Fibroblast of skin of left quadriceps (primary cell): ENCODE measurements around the gene RAB38.

Source experiments
- DNase-seq, 2 experiments: peaks; one replicate each; pipeline ENCODE4 v3.0.0-alpha.2; 2013; ENCODE audit warnings: low read depth in 2 of 2

Gene RAB38

GRCh38 chr11:88174709-88175568 lies at the start of gene RAB38:
TSS of gene RAB38 (minus strand) at chr11:88175443. CDS start at chr11:88175384, 59 bp downstream.
- no peak for DNase-seq

- no peak for DNase-seq
Measured at GRCh38 chr11:88213406-88213805, 38.2 kb upstream of the RAB38 start.

DNA sequence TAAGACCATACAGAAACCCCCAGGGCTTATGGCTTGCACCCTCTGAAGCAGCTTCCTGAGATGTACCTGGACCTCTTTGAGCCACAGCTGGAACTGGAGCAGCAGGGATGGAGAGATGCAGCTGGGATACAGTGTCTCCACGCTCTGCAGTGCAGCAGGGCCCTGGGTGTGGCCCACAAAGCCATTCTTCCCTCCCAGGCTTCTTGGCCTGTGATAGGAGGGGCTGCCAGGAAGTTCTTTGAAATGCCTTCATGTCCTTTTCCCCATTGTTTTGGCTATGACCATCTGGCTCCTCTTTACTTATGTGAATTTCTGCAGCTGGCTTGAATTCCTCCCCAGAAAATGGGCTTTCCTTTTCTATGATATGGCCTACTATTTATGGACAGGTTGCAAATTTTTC lies 37.1 kb upstream of the RAB38 start:
- no peak for DNase-seq

DNA sequence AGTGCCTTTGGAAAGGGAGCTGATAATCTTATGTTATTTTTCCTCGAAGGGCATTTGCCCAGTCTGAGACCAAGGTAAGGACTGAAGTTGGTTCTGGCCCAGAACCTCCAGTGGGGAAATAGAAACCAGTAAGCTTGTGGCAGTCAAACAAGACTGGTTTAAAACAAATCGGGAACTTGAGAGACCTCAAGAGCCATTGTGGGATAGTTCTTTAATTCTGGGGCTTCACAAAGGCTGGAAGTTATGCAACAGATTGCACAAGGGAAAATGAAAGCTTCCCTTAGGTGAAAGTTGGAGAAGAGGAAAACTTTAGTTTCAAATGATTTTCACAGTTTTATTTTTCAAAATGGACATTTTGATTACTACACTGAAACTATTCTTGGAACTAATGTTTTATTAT lies 33.5 kb upstream of the RAB38 start:
- no peak for DNase-seq

DNA sequence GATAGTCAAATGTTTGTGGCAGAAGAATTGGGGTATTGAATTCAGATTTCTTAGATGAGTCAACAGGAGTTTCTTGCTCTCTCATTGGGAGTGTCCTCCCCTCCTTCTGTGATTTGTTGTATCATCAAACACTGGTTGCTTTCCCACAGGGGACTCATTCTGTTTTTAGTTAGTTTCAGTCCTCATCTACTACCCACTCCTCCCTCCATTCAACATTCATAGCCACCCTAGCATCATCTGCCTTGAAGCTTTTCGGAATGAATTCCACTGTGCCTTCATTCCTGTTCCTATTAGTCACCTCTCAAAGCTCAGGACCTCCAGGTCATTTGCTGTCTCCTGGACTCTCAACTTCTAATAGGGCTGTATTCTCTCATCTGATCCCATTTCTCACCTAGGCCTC lies 31.5 kb upstream of the RAB38 start:
- DNase-seq, result no peak

GRCh38 chr11:88204353-88204752 lies 29.1 kb upstream of the RAB38 start:
- DNase-seq, result no peak

DNA sequence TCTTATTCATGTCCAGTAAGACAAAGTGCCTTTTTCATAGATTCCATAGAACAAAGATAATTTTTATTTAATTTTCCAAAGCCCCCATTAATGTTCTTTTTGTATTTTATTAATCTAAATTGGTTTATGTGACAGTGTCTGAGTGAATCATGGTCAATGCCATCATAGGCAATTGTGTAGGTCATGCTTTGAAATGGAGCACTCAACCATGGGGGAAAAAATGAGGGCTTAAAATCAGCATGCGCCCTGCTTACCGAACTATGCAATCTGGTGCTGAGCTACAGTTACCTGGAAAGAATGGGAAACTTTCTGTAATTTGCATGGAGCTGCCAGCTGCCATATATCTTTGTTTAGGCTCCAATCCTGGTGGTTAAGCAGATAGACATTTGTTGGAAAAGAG lies 28.4 kb upstream of the RAB38 start:
- DNase-seq, result no peak

- no peak for DNase-seq
Measured at GRCh38 chr11:88202498-88202897, 27.3 kb upstream of the RAB38 start.

DNA sequence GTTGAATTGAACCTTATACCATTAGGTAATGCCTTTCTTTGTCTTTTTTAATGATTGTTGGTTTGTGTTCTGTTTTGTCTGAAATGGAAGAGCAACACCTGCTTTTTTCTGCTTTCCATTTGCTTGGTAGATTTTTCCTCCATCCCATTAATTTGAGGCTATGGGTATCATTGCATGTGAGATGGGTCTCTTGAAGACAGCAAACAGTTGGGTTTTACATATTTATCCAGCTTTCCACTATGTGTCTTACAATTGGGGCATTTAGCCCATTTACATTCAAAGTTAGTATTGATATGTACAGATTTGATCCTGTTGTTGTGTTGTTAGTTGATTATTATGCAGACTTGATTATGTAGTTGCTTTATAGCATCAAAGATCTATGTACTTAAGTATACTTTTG lies 21.1 kb upstream of the RAB38 start:
- no peak for DNase-seq

DNA sequence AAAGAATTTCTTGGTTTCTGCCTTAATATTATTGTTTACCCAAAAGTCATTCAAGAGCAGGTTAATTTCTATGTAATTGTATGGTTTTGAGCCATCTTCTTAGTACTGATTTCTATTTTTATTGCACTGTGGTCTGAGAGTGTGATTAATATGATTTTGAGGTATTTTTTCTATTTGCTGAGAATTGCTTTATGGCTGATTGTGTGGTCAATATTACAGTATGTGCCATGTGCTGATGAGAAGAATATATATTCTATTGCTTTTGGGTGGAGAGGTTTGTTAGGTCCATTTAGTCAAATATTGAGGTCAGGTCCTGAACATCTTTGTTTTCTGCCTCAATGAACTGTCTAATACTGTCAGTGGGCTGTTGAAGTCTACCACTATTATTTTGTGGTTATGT lies 20.7 kb upstream of the RAB38 start:
- DNase-seq, result no peak

- DNase-seq, result no peak
Measured at GRCh38 chr11:88194990-88195389, 19.7 kb upstream of the RAB38 start.

- no peak for DNase-seq
Measured at GRCh38 chr11:88193278-88193677, 18.0 kb upstream of the RAB38 start.

DNA sequence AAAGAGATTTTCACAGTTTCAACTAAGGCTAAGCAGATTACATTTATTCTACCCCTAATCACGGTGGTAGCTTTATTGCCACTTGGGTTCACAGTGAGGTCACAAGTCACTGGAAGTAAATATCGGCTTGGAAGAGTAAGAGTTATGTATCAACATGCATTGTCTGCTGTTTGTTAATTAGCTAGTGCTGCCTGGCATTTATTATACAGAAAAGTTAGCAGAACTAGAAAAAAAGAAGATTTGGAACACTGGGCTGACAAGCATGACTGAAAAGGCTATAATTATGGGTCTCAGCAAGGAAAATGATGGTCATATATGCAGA lies 13.7 kb upstream of the RAB38 start:
- no peak for DNase-seq

GRCh38 chr11:88188251-88188931 lies 13.1 kb upstream of the RAB38 start:
- DNase-seq, result peak in 1 of 2 experiments; percentile 29

DNA sequence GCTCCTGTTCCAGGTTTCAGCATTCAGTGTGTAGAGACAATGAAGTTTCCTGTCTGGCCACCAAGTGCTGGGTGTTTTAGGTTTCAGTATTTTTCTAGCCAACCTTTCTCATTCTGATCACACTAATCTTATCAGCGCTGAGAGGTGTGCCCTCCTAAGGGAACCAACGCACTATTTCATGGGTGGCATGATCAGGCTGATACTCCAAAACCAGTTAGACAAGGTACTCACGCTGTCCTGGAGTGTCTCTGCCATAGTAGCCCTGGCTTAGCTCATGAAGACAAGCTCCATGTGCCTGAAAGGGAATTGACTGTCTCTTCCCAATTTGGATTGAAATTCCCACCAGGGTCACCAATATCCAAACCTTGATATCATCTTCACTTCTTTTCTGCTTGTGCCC lies 8.0 kb upstream of the RAB38 start:
- no peak for DNase-seq

- DNase-seq, result no peak
Measured at GRCh38 chr11:88181776-88182175, 6.5 kb upstream of the RAB38 start.

DNA sequence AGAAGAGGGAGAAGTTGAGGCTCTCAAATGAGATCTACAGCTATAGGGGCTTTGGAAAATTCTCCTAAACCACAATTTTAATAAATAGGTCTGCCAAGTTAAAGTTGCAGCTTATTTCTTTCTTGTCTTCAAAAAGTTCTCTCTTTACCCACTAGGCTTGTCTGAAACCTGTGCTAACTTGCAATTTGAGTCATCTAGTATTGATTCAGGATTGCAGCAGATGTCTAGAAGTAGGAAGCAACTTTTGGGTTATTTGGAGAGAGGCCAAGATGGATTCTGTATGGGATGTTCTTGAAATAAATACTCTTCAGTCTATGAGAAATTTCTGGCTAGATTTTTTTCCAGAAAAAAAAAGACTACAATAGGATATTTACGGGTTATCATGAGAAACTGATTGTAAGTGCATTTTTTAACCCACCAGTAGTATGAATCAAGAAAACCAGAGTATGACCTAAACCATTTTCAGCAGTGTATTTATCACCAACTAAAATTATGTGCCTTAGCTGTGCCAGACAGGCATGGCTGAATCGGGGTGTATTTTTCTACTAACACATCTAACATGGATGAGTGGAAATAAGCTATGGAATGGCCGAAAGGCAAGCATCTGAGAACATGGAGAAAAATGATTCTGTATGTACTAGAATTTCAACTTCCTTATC lies 4.9 kb upstream of the RAB38 start:
- no peak for DNase-seq

DNA sequence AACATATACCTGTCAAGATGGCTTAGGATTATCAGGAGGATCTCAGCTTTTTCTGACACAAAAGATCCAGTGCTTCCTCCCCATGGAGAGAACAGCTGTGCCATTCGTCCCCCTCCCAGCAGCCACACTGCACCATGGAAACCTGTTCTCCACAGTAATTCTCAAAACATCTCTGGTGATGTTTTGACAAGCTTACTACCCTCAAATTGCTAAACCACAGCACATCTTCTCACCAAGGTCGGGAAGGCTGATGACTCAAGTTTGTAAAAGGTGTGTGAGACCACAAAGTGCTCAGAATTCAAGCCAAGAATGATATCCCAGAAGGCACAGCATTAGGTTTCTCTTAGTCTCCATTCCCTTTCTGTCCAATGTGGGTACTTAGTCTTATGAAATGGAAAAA lies 3.9 kb upstream of the RAB38 start:
- DNase-seq, result peak in 1 of 2 experiments; percentile 28

DNA sequence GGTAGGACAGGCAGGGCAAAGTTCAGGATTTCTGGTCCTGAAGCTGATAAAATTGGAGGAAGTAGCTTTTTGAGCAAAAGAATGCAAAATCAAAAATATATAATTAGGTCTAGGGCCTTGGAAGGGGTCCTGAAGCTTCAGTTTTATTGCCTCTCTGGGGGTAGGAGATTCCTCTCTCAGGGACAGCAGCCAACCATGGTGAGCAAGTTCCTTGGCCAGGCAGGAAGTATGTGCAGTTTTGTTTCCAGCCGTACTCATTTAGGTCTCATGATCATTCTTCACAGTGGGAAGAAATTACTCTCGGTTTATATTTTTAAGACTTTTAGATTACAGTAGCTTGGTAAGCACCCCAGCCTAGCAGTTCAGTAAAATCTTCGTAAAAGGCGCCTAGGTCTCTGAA lies 2.9 kb upstream of the RAB38 start:
- DNase-seq, result no peak

- DNase-seq, result no peak
Measured at GRCh38 chr11:88175569-88176075, 379 bp upstream of the RAB38 start.

GRCh38 chr11:88173956-88174355 lies 1.3 kb downstream of the RAB38 start:
- no peak for DNase-seq

DNA sequence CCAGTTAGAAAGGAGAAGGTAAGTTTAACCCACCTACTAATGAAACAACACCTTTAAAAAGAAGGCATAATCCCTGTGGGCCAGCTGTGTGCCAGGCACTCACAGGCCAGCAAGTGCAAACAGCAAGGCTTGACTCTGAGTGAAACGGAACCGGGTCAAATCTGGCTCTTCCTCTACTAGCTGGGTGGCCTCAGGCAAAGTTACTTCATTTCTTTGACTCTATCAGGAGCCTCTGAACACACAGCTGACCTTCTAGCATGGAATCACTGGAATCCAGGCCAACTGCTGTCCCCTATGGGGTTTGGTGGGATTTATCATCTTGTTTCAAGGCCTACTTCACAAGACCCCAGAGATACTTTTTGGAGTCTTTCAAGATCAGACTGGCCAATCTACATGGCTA lies 3.3 kb downstream of the RAB38 start:
- no peak for DNase-seq

- DNase-seq, result no peak
Measured at GRCh38 chr11:88170673-88171072, 4.6 kb downstream of the RAB38 start.
